Astrocyte (in vitro differentiated cells and primary cell): ENCODE results near the gene TSPAN19. TPM values are rescaled to one million over a fixed set of nuclear protein-coding genes. Genes with fewer than 3 reads are reported as not detected.

ENCODE experiments used
- DNase-seq: peaks from one replicate; pipeline ENCODE4 v3.0.0-alpha.2; 2010; ENCODE audit warnings: low read depth
- FAIRE-seq: peaks from 2 replicates; lab custom pipeline; 2011; peaks lifted over from hg19 to GRCh38; lab: Jason Lieb, UNC
- H2AFZ ChIP-seq: 2 replicates; pipeline ENCODE4 v1.6.0; 2012; ENCODE audit warnings: low read depth, low read length, inconsistent platforms
- H3K27ac ChIP-seq: 2 replicates; pipeline ENCODE4 v1.5.1; 2011; ENCODE audit warnings: low read depth, low read length, inconsistent platforms
- H3K27me3 ChIP-seq: 2 replicates; pipeline ENCODE4 v1.6.0; 2011; ENCODE audit warnings: low read length, inconsistent platforms; ENCODE audit not compliant: insufficient read depth
- H3K36me3 ChIP-seq: 2 replicates; pipeline ENCODE4 v1.5.1; 2011; ENCODE audit warnings: low read length, inconsistent platforms; ENCODE audit not compliant: insufficient read depth
- H3K4me1 ChIP-seq: 2 replicates; pipeline ENCODE4 v1.5.1; 2011; ENCODE audit warnings: low read length, inconsistent platforms; ENCODE audit not compliant: insufficient read depth
- H3K4me2 ChIP-seq: 2 replicates; pipeline ENCODE4 v1.6.0; 2012; ENCODE audit warnings: low read length, inconsistent platforms
- H3K4me3 ChIP-seq: 2 replicates; pipeline ENCODE4 v1.5.1; 2011; ENCODE audit warnings: low read depth, mild to moderate bottlenecking, low read length, inconsistent platforms; ENCODE audit not compliant: insufficient read depth
- H3K79me2 ChIP-seq: 2 replicates; pipeline ENCODE4 v1.6.0; 2012; ENCODE audit warnings: mild to moderate bottlenecking, low read length, inconsistent platforms; ENCODE audit not compliant: insufficient read depth
- H3K9ac ChIP-seq: 2 replicates; pipeline ENCODE4 v1.6.0; 2012; ENCODE audit warnings: mild to moderate bottlenecking, low read length, inconsistent platforms
- H3K9me3 ChIP-seq: 2 replicates; pipeline ENCODE4 v1.5.1; 2012; ENCODE audit warnings: low read depth, mild to moderate bottlenecking, low read length, inconsistent platforms; ENCODE audit not compliant: insufficient read depth
- H4K20me1 ChIP-seq: 2 replicates; pipeline ENCODE4 v1.6.0; 2012; ENCODE audit warnings: low read length, inconsistent platforms; ENCODE audit not compliant: insufficient read depth
- H3K27ac Mint-ChIP-seq: one replicate; pipeline ENCODE4 v1.8.0; 2021; ENCODE audit warnings: mild to moderate bottlenecking, mixed read lengths; ENCODE audit not compliant: unreplicated experiment
- H3K27me3 Mint-ChIP-seq: one replicate; pipeline ENCODE4 v1.8.0; 2021; ENCODE audit warnings: low read depth, mixed read lengths; ENCODE audit not compliant: unreplicated experiment
- H3K36me3 Mint-ChIP-seq: one replicate; pipeline ENCODE4 v1.8.0; 2021; ENCODE audit warnings: low read depth, mixed read lengths; ENCODE audit not compliant: unreplicated experiment
- H3K4me1 Mint-ChIP-seq: one replicate; pipeline ENCODE4 v1.8.0; 2021; ENCODE audit warnings: low read depth, mixed read lengths; ENCODE audit not compliant: unreplicated experiment
- H3K4me3 Mint-ChIP-seq: one replicate; pipeline ENCODE4 v1.8.0; 2021; ENCODE audit warnings: mild to moderate bottlenecking, moderate library complexity, mixed read lengths; ENCODE audit not compliant: unreplicated experiment
- H3K9me3 Mint-ChIP-seq: one replicate; pipeline ENCODE4 v1.8.0; 2021; ENCODE audit warnings: mild to moderate bottlenecking, mixed read lengths; ENCODE audit not compliant: unreplicated experiment
- CTCF ChIP-seq: IDR thresholded peaks from 2 replicates; pipeline ENCODE4 v1.5.1; 2011; ENCODE audit warnings: low read depth, mild to moderate bottlenecking, inconsistent platforms, low read length, moderate library complexity; ENCODE audit not compliant: insufficient read depth
- EZH2 ChIP-seq: IDR thresholded peaks from 2 replicates; pipeline ENCODE4 v1.6.1; 2012; ENCODE audit warnings: mild to moderate bottlenecking, low read length, inconsistent platforms; ENCODE audit not compliant: insufficient read depth
- total RNA-seq: library from RNA; stranded (reverse); gene quantifications from 2 replicates; pipeline ENCODE4 v1.2.1, GENCODE V29; 2021

The TSPAN19 gene
- total RNA-seq, 1 donor from 2014 or later, result not detected

DNA sequence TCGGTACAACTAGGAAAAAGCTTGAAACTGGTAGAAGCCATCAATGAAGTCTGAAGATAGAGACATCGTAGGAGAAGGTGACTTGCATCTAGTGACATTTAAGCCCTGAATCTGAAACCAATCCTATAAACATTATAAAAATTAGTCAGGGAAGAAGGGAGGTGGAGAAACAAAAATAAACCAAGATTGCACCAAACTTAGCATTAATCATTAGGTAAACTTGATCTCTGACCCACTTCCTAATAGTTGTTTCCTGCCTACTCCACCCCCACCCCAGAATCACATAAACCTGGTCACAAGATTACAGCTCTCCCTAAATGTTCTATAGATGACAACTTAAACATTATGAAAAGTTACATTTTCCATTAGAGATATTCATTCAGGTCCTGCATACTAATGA, 40.4 kb downstream of the TSPAN19 start:
- FAIRE-seq, result no peak
- Mint-ChIP-seq H3K27ac (no peak overlapping the region), H3K4me1 (peaks cover 2% of the 10 kb centered on the region), H3K4me3 (no peak overlapping the region), H3K27me3 (no peaks in the 10 kb centered on the region), H3K36me3 (no peaks in the 10 kb centered on the region), H3K9me3 (no peaks in the 10 kb centered on the region)
- no peaks in the 10 kb centered on the region for H3K36me3 ChIP-seq
- no peaks in the 10 kb centered on the region for H4K20me1 ChIP-seq
- no peak overlapping the region for H3K27ac ChIP-seq
- H3K4me2 ChIP-seq, result peak overlapping the region; percentile 26
- H3K4me1 ChIP-seq, result no peaks in the 10 kb centered on the region
- TF ChIP-seq EZH2 (no peak), CTCF (no peak)
- H3K79me2 ChIP-seq, result no peaks in the 10 kb centered on the region
- H3K9ac ChIP-seq, result no peak overlapping the region
- no peaks in the 10 kb centered on the region for H3K9me3 ChIP-seq
- no peak for DNase-seq
- H3K4me3 ChIP-seq, result no peak overlapping the region
- H3K27me3 ChIP-seq, result no peaks in the 10 kb centered on the region
- no peak overlapping the region for H2AFZ ChIP-seq

- H3K27ac ChIP-seq, result no peak overlapping the region
- Mint-ChIP-seq H3K4me1 (peaks cover 2% of the 10 kb centered on the region), H3K27ac (no peak overlapping the region), H3K36me3 (no peaks in the 10 kb centered on the region), H3K27me3 (no peaks in the 10 kb centered on the region), H3K4me3 (no peak overlapping the region), H3K9me3 (no peaks in the 10 kb centered on the region)
- no peak for TF ChIP-seq EZH2
- TF ChIP-seq CTCF, result no peak
- no peak for FAIRE-seq
- no peaks in the 10 kb centered on the region for H3K27me3 ChIP-seq
- H3K4me1 ChIP-seq, result no peaks in the 10 kb centered on the region
- H3K9me3 ChIP-seq, result no peaks in the 10 kb centered on the region
- H3K9ac ChIP-seq, result no peak overlapping the region
- H3K79me2 ChIP-seq, result no peaks in the 10 kb centered on the region
- no peak overlapping the region for H2AFZ ChIP-seq
- no peaks in the 10 kb centered on the region for H4K20me1 ChIP-seq
- no peak overlapping the region for H3K4me3 ChIP-seq
- DNase-seq, result no peak
- H3K36me3 ChIP-seq, result no peaks in the 10 kb centered on the region
- no peak overlapping the region for H3K4me2 ChIP-seq
Observed at GRCh38 chr12:84994426-84994825, 41.7 kb downstream of the TSPAN19 start.

DNA sequence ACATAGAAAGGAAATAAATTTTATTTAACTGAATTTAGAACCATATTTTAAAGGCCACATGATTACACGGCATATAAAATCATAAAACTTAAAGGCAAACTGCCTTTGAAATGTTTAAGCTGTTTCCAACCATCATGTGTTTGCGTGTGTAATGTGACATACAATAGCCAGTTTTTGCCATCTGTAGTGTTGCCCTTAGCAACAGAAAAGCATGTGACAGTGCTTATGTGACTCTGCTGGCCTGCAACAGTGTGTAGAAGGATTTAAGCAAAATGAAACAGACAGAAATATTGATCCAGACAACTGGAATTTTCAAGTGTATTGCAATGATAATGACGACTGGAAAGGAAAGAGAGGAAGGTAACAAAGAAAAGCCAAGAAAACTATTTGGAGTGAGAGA, 49.5 kb downstream of the TSPAN19 start:
- FAIRE-seq, result no peak
- no peaks in the 10 kb centered on the region for H3K36me3 Mint-ChIP-seq
- no peaks in the 10 kb centered on the region for H3K27me3 Mint-ChIP-seq
- Histone ChIP-seq H3K4me1 (no peaks in the 10 kb centered on the region), H3K9ac (no peak overlapping the region), H3K9me3 (no peaks in the 10 kb centered on the region), H3K4me3 (no peak overlapping the region), H3K27me3 (no peaks in the 10 kb centered on the region), H3K4me2 (no peak overlapping the region), H3K27ac (no peak overlapping the region), H2AFZ (peak overlapping the region; percentile 57), H3K79me2 (no peaks in the 10 kb centered on the region), H4K20me1 (no peaks in the 10 kb centered on the region), H3K36me3 (no peaks in the 10 kb centered on the region)
- no peak for DNase-seq
- H3K27ac Mint-ChIP-seq, result no peak overlapping the region
- no peaks in the 10 kb centered on the region for H3K9me3 Mint-ChIP-seq
- no peak for TF ChIP-seq EZH2
- TF ChIP-seq CTCF, result no peak
- no peaks in the 10 kb centered on the region for H3K4me1 Mint-ChIP-seq
- no peak overlapping the region for H3K4me3 Mint-ChIP-seq
